Mesendoderm (in vitro differentiated cells): ENCODE measurements around the gene FBXL14.

Experiments used
- DNase-seq: peaks from one replicate; pipeline ENCODE4 v3.0.0; 2013
- H2AK5ac ChIP-seq: 2 replicates; pipeline ENCODE4 v1.6.1; 2013; ENCODE audit warnings: low read length, inconsistent platforms
- H2BK120ac ChIP-seq: 2 replicates; pipeline ENCODE4 v1.6.1; 2013; ENCODE audit warnings: low read depth, mild to moderate bottlenecking, low read length, moderate library complexity, mixed read lengths
- H2BK15ac ChIP-seq: replicated peaks from 2 replicates; pipeline ENCODE4 v1.6.1; 2013; ENCODE audit warnings: low read depth, mild to moderate bottlenecking, moderate library complexity
- H2BK5ac ChIP-seq: 2 replicates; pipeline ENCODE4 v1.6.1; 2013; ENCODE audit warnings: low read length, inconsistent platforms
- H3K18ac ChIP-seq: 2 replicates; pipeline ENCODE4 v1.6.1; 2013; ENCODE audit warnings: mild to moderate bottlenecking, low read length, mixed read lengths
- H3K23ac ChIP-seq: one replicate; pipeline ENCODE4 v1.6.1; 2013; ENCODE audit warnings: low read length
- H3K27ac ChIP-seq: 2 replicates; pipeline ENCODE4 v1.5.1; 2013; ENCODE audit warnings: low read depth, mild to moderate bottlenecking, inconsistent platforms, low read length, moderate library complexity
- H3K27me3 ChIP-seq: 2 replicates; pipeline ENCODE4 v1.6.1; 2013; ENCODE audit warnings: low read length, control low read depth, mild to moderate bottlenecking, inconsistent platforms; ENCODE audit not compliant: insufficient read depth, poor library complexity
- H3K36me3 ChIP-seq: 2 replicates; pipeline ENCODE4 v1.6.1; 2013; ENCODE audit warnings: low read length, inconsistent platforms; ENCODE audit not compliant: control insufficient read depth, insufficient read depth
- H3K4ac ChIP-seq: one replicate; pipeline ENCODE4 v1.6.1; 2013; ENCODE audit warnings: low read depth, mild to moderate bottlenecking, low read length, moderate library complexity
- H3K4me1 ChIP-seq: 2 replicates; pipeline ENCODE4 v1.6.1; 2013; ENCODE audit warnings: low read depth, low read length, inconsistent platforms; ENCODE audit not compliant: control insufficient read depth
- H3K4me2 ChIP-seq: 2 replicates; pipeline ENCODE4 v1.6.1; 2013; ENCODE audit warnings: low read length
- H3K4me3 ChIP-seq: 2 replicates; pipeline ENCODE4 v1.5.1; 2013; ENCODE audit warnings: mild to moderate bottlenecking, low read length
- H3K56ac ChIP-seq: one replicate; pipeline ENCODE4 v1.6.1; 2013; ENCODE audit warnings: low read length
- H3K79me1 ChIP-seq: 2 replicates; pipeline ENCODE4 v1.6.1; 2013; ENCODE audit warnings: low read length, inconsistent platforms
- H3K79me2 ChIP-seq: 2 replicates; pipeline ENCODE4 v1.6.1; 2013; ENCODE audit warnings: mild to moderate bottlenecking, low read length; ENCODE audit not compliant: control insufficient read depth, insufficient read depth
- H3K9ac ChIP-seq: 2 replicates; pipeline ENCODE4 v1.6.1; 2013; ENCODE audit warnings: low read length, inconsistent platforms
- H4K5ac ChIP-seq: one replicate; pipeline ENCODE4 v1.6.1; 2013; ENCODE audit warnings: low read length
- H4K8ac ChIP-seq: one replicate; pipeline ENCODE4 v1.6.1; 2013; ENCODE audit warnings: low read depth, mild to moderate bottlenecking, control low read depth, low read length, moderate library complexity
- WGBS: extraction: QIAGEN DNeasy Blood & Tissue Kit; methylation state at CpG from one replicate; pipeline ENCODE4 v1.1.7; 2013; ENCODE audit warnings: low lambda C conversion rate, missing lambda C conversion rate; ENCODE audit not compliant: insufficient coverage; ENCODE audit errors: extremely low coverage; 5-methylcytosine and 5-hydroxymethylcytosine counted together

The FBXL14 gene

GRCh38 chr12:1575408-1576401 lies 18.7 kb downstream of the FBXL14 start:
- Histone ChIP-seq H2AK5ac (no peak overlapping the region), H2BK5ac (no peak overlapping the region), H3K4ac (no peak overlapping the region), H3K23ac (peak overlapping the region; percentile 15), H3K36me3 (no peaks in the 10 kb centered on the region), H3K27ac (no peak overlapping the region), H3K9ac (no peak overlapping the region), H3K79me2 (no peaks in the 10 kb centered on the region), H3K4me2 (no peak overlapping the region), H3K18ac (no peak overlapping the region), H3K4me3 (no peak overlapping the region), H2BK120ac (no peak overlapping the region), H4K8ac (no peak overlapping the region), H3K27me3 (no peaks in the 10 kb centered on the region), H3K79me1 (no peaks in the 10 kb centered on the region), H4K5ac (no peak overlapping the region), H2BK15ac (no peak overlapping the region), H3K56ac (no peak overlapping the region), H3K4me1 (peaks cover 2% of the 10 kb centered on the region)
- no CpG with 5 or more reads among the region's 23 CpGs for WGBS
- DNase-seq, result peak; percentile 31

DNA sequence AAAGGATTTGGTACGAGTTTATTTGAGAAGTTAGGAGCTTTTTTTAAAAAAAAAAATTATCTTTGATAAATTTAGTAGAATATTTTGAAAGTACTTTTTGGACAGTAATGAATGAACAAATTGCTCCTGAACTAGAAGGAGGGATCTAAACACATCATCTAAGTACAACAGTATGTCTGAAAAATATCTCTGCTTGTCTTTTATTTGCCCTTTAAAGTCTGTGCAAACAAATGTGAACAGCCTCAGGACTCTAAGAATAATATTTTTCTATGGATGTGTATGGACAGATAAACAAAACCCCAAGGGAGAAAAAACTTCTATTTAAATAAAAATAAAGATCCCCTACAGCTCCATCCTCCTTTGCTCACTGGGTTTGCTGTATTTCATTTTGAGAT lies 19.5 kb downstream of the FBXL14 start:
- Histone ChIP-seq H3K4ac (no peak overlapping the region), H3K18ac (no peak overlapping the region), H3K4me3 (no peak overlapping the region), H2BK15ac (no peak overlapping the region), H3K56ac (no peak overlapping the region), H4K8ac (no peak overlapping the region), H3K23ac (no peak overlapping the region), H3K36me3 (no peaks in the 10 kb centered on the region), H3K27me3 (no peaks in the 10 kb centered on the region), H3K79me1 (no peaks in the 10 kb centered on the region), H3K79me2 (no peaks in the 10 kb centered on the region), H2BK120ac (no peak overlapping the region), H3K4me1 (peaks cover 2% of the 10 kb centered on the region), H3K27ac (no peak overlapping the region), H2BK5ac (no peak overlapping the region), H4K5ac (no peak overlapping the region), H3K9ac (no peak overlapping the region), H3K4me2 (no peak overlapping the region), H2AK5ac (no peak overlapping the region)
- WGBS, result 100% methylated on average over 1 of the region's 1 CpG
- DNase-seq, result no peak

- no peaks in the 10 kb centered on the region for H3K27me3 ChIP-seq
- H3K56ac ChIP-seq, result no peak overlapping the region
- H4K8ac ChIP-seq, result no peak overlapping the region
- no peak overlapping the region for H2BK15ac ChIP-seq
- DNase-seq, result no peak
- H3K4me1 ChIP-seq, result peaks cover 2% of the 10 kb centered on the region
- no CpG with 5 or more reads among the region's 15 CpGs for WGBS
- no peak overlapping the region for H3K4me3 ChIP-seq
- no peak overlapping the region for H3K18ac ChIP-seq
- H4K5ac ChIP-seq, result no peak overlapping the region
- no peaks in the 10 kb centered on the region for H3K79me1 ChIP-seq
- H3K4ac ChIP-seq, result no peak overlapping the region
- H2AK5ac ChIP-seq, result no peak overlapping the region
- H2BK5ac ChIP-seq, result no peak overlapping the region
- H3K23ac ChIP-seq, result no peak overlapping the region
- H3K4me2 ChIP-seq, result no peak overlapping the region
- H2BK120ac ChIP-seq, result no peak overlapping the region
- H3K9ac ChIP-seq, result no peak overlapping the region
- no peak overlapping the region for H3K27ac ChIP-seq
- H3K79me2 ChIP-seq, result no peaks in the 10 kb centered on the region
- no peaks in the 10 kb centered on the region for H3K36me3 ChIP-seq
These were observed 20.2 kb downstream of the FBXL14 start for GRCh38 chr12:1573960-1574864.

GRCh38 chr12:1572731-1573130 lies 21.6 kb downstream of the FBXL14 start:
- Histone ChIP-seq H4K5ac (no peak overlapping the region), H3K79me2 (no peaks in the 10 kb centered on the region), H3K27me3 (no peaks in the 10 kb centered on the region), H3K18ac (no peak overlapping the region), H3K9ac (no peak overlapping the region), H3K79me1 (no peaks in the 10 kb centered on the region), H3K4me2 (no peak overlapping the region), H3K56ac (no peak overlapping the region), H3K27ac (no peak overlapping the region), H2BK120ac (no peak overlapping the region), H2BK5ac (no peak overlapping the region), H3K4ac (no peak overlapping the region), H4K8ac (no peak overlapping the region), H3K4me3 (no peak overlapping the region), H2BK15ac (no peak overlapping the region), H3K36me3 (no peaks in the 10 kb centered on the region), H2AK5ac (no peak overlapping the region), H3K4me1 (peaks cover 2% of the 10 kb centered on the region), H3K23ac (no peak overlapping the region)
- WGBS, result no CpG with 5 or more reads among the region's 5 CpGs
- no peak for DNase-seq

DNA sequence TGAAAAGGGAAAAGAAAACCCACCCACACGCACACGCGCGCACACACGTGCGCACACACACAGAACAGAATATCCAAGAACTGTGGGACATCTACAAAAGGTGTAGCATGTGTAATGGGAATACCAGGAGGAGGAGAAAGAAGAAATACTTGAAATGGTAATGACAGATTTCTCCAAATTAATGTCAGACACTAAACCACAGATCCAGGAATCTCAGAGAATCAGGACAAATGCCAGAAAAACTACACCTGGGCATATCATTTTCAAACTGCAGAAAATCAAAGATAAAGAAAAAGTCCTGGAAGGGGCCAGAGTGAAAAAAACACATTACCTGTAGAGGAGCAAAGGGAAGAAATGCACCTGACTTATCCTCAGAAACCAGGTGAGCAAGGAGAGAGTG lies 26.5 kb downstream of the FBXL14 start:
- no peak overlapping the region for H3K4me3 ChIP-seq
- H3K4ac ChIP-seq, result no peak overlapping the region
- no peak overlapping the region for H2BK15ac ChIP-seq
- no peak overlapping the region for H3K18ac ChIP-seq
- no peak overlapping the region for H3K23ac ChIP-seq
- no peaks in the 10 kb centered on the region for H3K79me1 ChIP-seq
- H2AK5ac ChIP-seq, result no peak overlapping the region
- H3K36me3 ChIP-seq, result no peaks in the 10 kb centered on the region
- DNase-seq, result no peak
- H3K4me1 ChIP-seq, result no peaks in the 10 kb centered on the region
- no peak overlapping the region for H3K56ac ChIP-seq
- H4K8ac ChIP-seq, result no peak overlapping the region
- H3K27me3 ChIP-seq, result no peaks in the 10 kb centered on the region
- H4K5ac ChIP-seq, result no peak overlapping the region
- no peak overlapping the region for H2BK120ac ChIP-seq
- no CpG with 5 or more reads among the region's 6 CpGs for WGBS
- no peak overlapping the region for H2BK5ac ChIP-seq
- no peaks in the 10 kb centered on the region for H3K79me2 ChIP-seq
- no peak overlapping the region for H3K27ac ChIP-seq
- H3K4me2 ChIP-seq, result no peak overlapping the region
- no peak overlapping the region for H3K9ac ChIP-seq
